Activated T-helper 2 cell treated with anti-CD3 and anti-CD28 coated beads, Interferon-gamma antibody, Interleukin-2, Interleukin-4, amounts not matched to agents 10 μg/mL and 5 μg/mL and 100 μg/mL, durations not matched to agents 14 hours and 24 hours and 36 hours (primary cell): ENCODE data around the gene ITPR3. TPM values are rescaled to one million over a fixed set of nuclear protein-coding genes. Genes with fewer than 3 reads are reported as not detected.
A peak's percentile ranks its signal among the peaks of the same experiment; 100 is the strongest.

ENCODE experiments used
- DNase-seq: peaks from one replicate; pipeline ENCODE4 v3.0.0; 2021; ENCODE audit warnings: low spot score
- H3K27ac Mint-ChIP-seq: one replicate; pipeline ENCODE4 v1.8.0; 2021; ENCODE audit warnings: mixed read lengths
- H3K27me3 Mint-ChIP-seq: one replicate; pipeline ENCODE4 v1.8.0; 2021; ENCODE audit warnings: low read depth, mixed read lengths
- H3K36me3 Mint-ChIP-seq: one replicate; pipeline ENCODE4 v1.8.0; 2021; ENCODE audit warnings: low read depth, mixed read lengths
- H3K4me1 Mint-ChIP-seq: one replicate; pipeline ENCODE4 v1.8.0; 2021; ENCODE audit warnings: low read depth, mixed read lengths
- H3K4me3 Mint-ChIP-seq: one replicate; pipeline ENCODE4 v1.8.0; 2021; ENCODE audit warnings: low read depth, mild to moderate bottlenecking, moderate library complexity, mixed read lengths
- H3K9me3 Mint-ChIP-seq: one replicate; pipeline ENCODE4 v1.8.0; 2021; ENCODE audit warnings: mixed read lengths
- intact Hi-C: fragments of 100-400 bp; cut with micrococcal nuclease; formaldehyde crosslinking; loops from one replicate; pipeline ENCODE4 v1.15.1; 2023
- total RNA-seq: library from RNA; stranded (reverse); gene quantifications from 2 replicates; pipeline ENCODE4 v1.2.3, GENCODE V29; 2022

The ITPR3 gene
- total RNA-seq, 1 donor from 2014 or later = 41.7 TPM

- H3K36me3 Mint-ChIP-seq = peaks cover 74% of the 10 kb centered on the region
- H3K4me3 Mint-ChIP-seq = no peak overlapping the region
Measured at GRCh38 chr6:33683576-33684427, 62.7 kb downstream of the ITPR3 start.

GRCh38 chr6:33684428-33684896, 63.3 kb downstream of the ITPR3 start:
- intact Hi-C loops = no loop called here
- no peaks in the 10 kb centered on the region for H3K27me3 Mint-ChIP-seq
- H3K36me3 Mint-ChIP-seq = peaks cover 73% of the 10 kb centered on the region
- peak overlapping the region; percentile 28 for H3K27ac Mint-ChIP-seq
- H3K4me3 Mint-ChIP-seq = no peak overlapping the region
- H3K4me1 Mint-ChIP-seq = peaks cover 10% of the 10 kb centered on the region
- H3K9me3 Mint-ChIP-seq = no peaks in the 10 kb centered on the region
- no peak for DNase-seq

More at GRCh38 chr6:33683576-33684427, 62.7 kb downstream of the ITPR3 start:
- intact Hi-C loops = no loop called here
- Mint-ChIP-seq H3K9me3 (no peaks in the 10 kb centered on the region), H3K27ac (peak overlapping the region; percentile 49), H3K27me3 (no peaks in the 10 kb centered on the region), H3K4me1 (peaks cover 10% of the 10 kb centered on the region)
- DNase-seq = no peak

GRCh38 chr6:33684983-33685382, 63.9 kb downstream of the ITPR3 start:
- Mint-ChIP-seq H3K9me3 (no peaks in the 10 kb centered on the region), H3K27me3 (no peaks in the 10 kb centered on the region), H3K4me3 (no peak overlapping the region), H3K4me1 (peaks cover 10% of the 10 kb centered on the region), H3K27ac (peak overlapping the region; percentile 28), H3K36me3 (peaks cover 72% of the 10 kb centered on the region)
- intact Hi-C loops = no loop called here
- no peak for DNase-seq

- intact Hi-C loops = no loop called here
- Mint-ChIP-seq H3K4me1 (peaks cover 10% of the 10 kb centered on the region), H3K4me3 (no peak overlapping the region), H3K27ac (no peak overlapping the region), H3K36me3 (peaks cover 70% of the 10 kb centered on the region), H3K27me3 (no peaks in the 10 kb centered on the region), H3K9me3 (no peaks in the 10 kb centered on the region)
- no peak for DNase-seq
Measured at GRCh38 chr6:33685411-33686224, 64.5 kb downstream of the ITPR3 start.

GRCh38 chr6:33686225-33686924, 65.3 kb downstream of the ITPR3 start:
- no peaks in the 10 kb centered on the region for H3K9me3 Mint-ChIP-seq

GRCh38 chr6:33686981-33687975, 66.2 kb downstream of the ITPR3 start:
- H3K27ac Mint-ChIP-seq = no peak overlapping the region
- H3K4me3 Mint-ChIP-seq = no peak overlapping the region
- H3K36me3 Mint-ChIP-seq = peaks cover 76% of the 10 kb centered on the region
- H3K27me3 Mint-ChIP-seq = no peaks in the 10 kb centered on the region
- H3K9me3 Mint-ChIP-seq = no peaks in the 10 kb centered on the region
- DNase-seq = no peak
- intact Hi-C loops = no loop called here
- peaks cover 16% of the 10 kb centered on the region for H3K4me1 Mint-ChIP-seq

More at GRCh38 chr6:33686225-33686924, 65.3 kb downstream of the ITPR3 start:
- Mint-ChIP-seq H3K4me1 (peaks cover 10% of the 10 kb centered on the region), H3K27me3 (no peaks in the 10 kb centered on the region), H3K4me3 (no peak overlapping the region), H3K36me3 (peaks cover 72% of the 10 kb centered on the region), H3K27ac (no peak overlapping the region)
- intact Hi-C loops = no loop called here
- DNase-seq = no peak

GRCh38 chr6:33688006-33688405, 66.9 kb downstream of the ITPR3 start:
- intact Hi-C loops = no loop called here
- Mint-ChIP-seq H3K36me3 (peaks cover 76% of the 10 kb centered on the region), H3K4me1 (peaks cover 21% of the 10 kb centered on the region), H3K9me3 (no peaks in the 10 kb centered on the region), H3K27ac (no peak overlapping the region), H3K4me3 (no peak overlapping the region), H3K27me3 (no peaks in the 10 kb centered on the region)
- DNase-seq = no peak

- intact Hi-C loops = no loop called here
- no peak for DNase-seq
- H3K36me3 Mint-ChIP-seq = peaks cover 73% of the 10 kb centered on the region
- H3K27me3 Mint-ChIP-seq = no peaks in the 10 kb centered on the region
- H3K4me3 Mint-ChIP-seq = no peak overlapping the region
- no peaks in the 10 kb centered on the region for H3K9me3 Mint-ChIP-seq
- no peak overlapping the region for H3K27ac Mint-ChIP-seq
- peaks cover 21% of the 10 kb centered on the region for H3K4me1 Mint-ChIP-seq
Measured at GRCh38 chr6:33688451-33689147, 67.5 kb downstream of the ITPR3 start.

GRCh38 chr6:33689148-33689494, 68.0 kb downstream of the ITPR3 start:
- DNase-seq = no peak
- Mint-ChIP-seq H3K36me3 (peaks cover 71% of the 10 kb centered on the region), H3K9me3 (no peaks in the 10 kb centered on the region), H3K4me3 (no peak overlapping the region), H3K27ac (no peak overlapping the region), H3K27me3 (no peaks in the 10 kb centered on the region), H3K4me1 (peaks cover 25% of the 10 kb centered on the region)
- intact Hi-C loops = no loop called here

GRCh38 chr6:33689879-33690278, 68.8 kb downstream of the ITPR3 start:
- Mint-ChIP-seq H3K27ac (peak overlapping the region; percentile 13), H3K36me3 (peaks cover 71% of the 10 kb centered on the region), H3K9me3 (no peaks in the 10 kb centered on the region), H3K4me1 (peaks cover 32% of the 10 kb centered on the region), H3K4me3 (no peak overlapping the region), H3K27me3 (no peaks in the 10 kb centered on the region)
- intact Hi-C loops = loop anchor here (5.0 to 10.0 kb wide), 3 partner anchors 58 to 275 kb away; partner anchors contain the start of genes CUTA, PHF1 and ZBTB9
- no peak for DNase-seq

GRCh38 chr6:33690766-33691165, 69.6 kb downstream of the ITPR3 start:
- Mint-ChIP-seq H3K4me3 (no peak overlapping the region), H3K27ac (no peak overlapping the region), H3K27me3 (no peaks in the 10 kb centered on the region), H3K4me1 (peaks cover 40% of the 10 kb centered on the region), H3K36me3 (peaks cover 74% of the 10 kb centered on the region), H3K9me3 (no peaks in the 10 kb centered on the region)
- intact Hi-C loops = loop anchor here (5.0 to 10.0 kb wide), 3 partner anchors 58 to 276 kb away; partner anchors contain the start of genes CUTA, PHF1 and ZBTB9
- no peak for DNase-seq
